GM21619 (cell line): Measurements from ENCODE around the gene ANKRD9.

Source experiments
- ATAC-seq: cut with Tn5 transposase; IDR thresholded peaks from one replicate; pipeline ENCODE4 v1.9.1; 2021; ENCODE audit not compliant: unreplicated experiment

Gene ANKRD9

GRCh38 chr14:102479107-102479506 lies 30.5 kb downstream of the ANKRD9 start:
- ATAC-seq: no peak

GRCh38 chr14:102474934-102475333 lies 34.6 kb downstream of the ANKRD9 start:
- ATAC-seq: no peak

- ATAC-seq: no peak
These were observed 36.0 kb downstream of the ANKRD9 start for GRCh38 chr14:102473559-102473958.

- ATAC-seq: no peak
These were observed 36.8 kb downstream of the ANKRD9 start for GRCh38 chr14:102472791-102473150.

- ATAC-seq: no peak
These were observed 37.4 kb downstream of the ANKRD9 start for GRCh38 chr14:102471921-102472790.

GRCh38 chr14:102469261-102469660 lies 40.3 kb downstream of the ANKRD9 start:
- no peak for ATAC-seq

- ATAC-seq: no peak
These were observed 44.7 kb downstream of the ANKRD9 start for GRCh38 chr14:102464846-102465341.

GRCh38 chr14:102464006-102464405 lies 45.6 kb downstream of the ANKRD9 start:
- ATAC-seq: no peak

GRCh38 chr14:102462391-102462790 lies 47.2 kb downstream of the ANKRD9 start:
- ATAC-seq: no peak

GRCh38 chr14:102461490-102462338 lies 47.9 kb downstream of the ANKRD9 start:
- ATAC-seq: no peak

GRCh38 chr14:102457509-102457908 lies 52.1 kb downstream of the ANKRD9 start:
- ATAC-seq: no peak

GRCh38 chr14:102454711-102455110 lies 54.9 kb downstream of the ANKRD9 start:
- no peak for ATAC-seq

GRCh38 chr14:102452302-102452701 lies 57.3 kb downstream of the ANKRD9 start:
- ATAC-seq: no peak
